GM23248 (cell line): Measurements from ENCODE around the gene PYURF.

Experiments used
- EZH2 ChIP-seq: fragments of 200-600 bp; sonication (generic); IDR thresholded peaks from 2 replicates; pipeline ENCODE4 v1.6.1; 2018; ENCODE audit warnings: antibody characterized with exemption, mild to moderate bottlenecking; ENCODE audit not compliant: insufficient read depth, poor library complexity, severe bottlenecking
- EZH2phosphoT487 ChIP-seq: fragments of 200-600 bp; sonication (generic); IDR thresholded peaks from 2 replicates; pipeline ENCODE4 v1.6.1; 2018; ENCODE audit warnings: antibody characterized with exemption, moderate library complexity, mild to moderate bottlenecking, low read depth; ENCODE audit not compliant: insufficient read depth

DNA sequence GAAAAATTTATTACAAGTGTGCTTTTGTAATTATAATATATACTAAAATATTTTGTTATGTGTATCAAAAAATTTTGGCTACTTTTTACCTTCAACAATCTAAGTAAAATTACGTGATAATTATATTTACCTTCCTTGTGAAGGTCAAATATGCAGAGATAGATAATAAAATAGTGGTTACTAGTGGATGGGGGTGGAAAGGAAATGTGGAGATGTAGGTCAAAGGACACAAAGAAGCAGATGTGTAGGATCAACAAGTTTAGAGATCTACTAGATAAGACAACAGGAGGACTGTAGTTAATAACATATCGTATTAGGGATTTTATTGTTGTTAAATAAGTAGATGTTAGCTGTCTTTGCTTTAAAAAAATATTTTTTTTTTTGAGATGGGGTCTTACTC is 45.3 kb downstream of the PYURF start:
- no peak for TF ChIP-seq EZH2phosphoT487
- no peak for TF ChIP-seq EZH2
